ENCODE results near the gene HCRT.

DNA sequence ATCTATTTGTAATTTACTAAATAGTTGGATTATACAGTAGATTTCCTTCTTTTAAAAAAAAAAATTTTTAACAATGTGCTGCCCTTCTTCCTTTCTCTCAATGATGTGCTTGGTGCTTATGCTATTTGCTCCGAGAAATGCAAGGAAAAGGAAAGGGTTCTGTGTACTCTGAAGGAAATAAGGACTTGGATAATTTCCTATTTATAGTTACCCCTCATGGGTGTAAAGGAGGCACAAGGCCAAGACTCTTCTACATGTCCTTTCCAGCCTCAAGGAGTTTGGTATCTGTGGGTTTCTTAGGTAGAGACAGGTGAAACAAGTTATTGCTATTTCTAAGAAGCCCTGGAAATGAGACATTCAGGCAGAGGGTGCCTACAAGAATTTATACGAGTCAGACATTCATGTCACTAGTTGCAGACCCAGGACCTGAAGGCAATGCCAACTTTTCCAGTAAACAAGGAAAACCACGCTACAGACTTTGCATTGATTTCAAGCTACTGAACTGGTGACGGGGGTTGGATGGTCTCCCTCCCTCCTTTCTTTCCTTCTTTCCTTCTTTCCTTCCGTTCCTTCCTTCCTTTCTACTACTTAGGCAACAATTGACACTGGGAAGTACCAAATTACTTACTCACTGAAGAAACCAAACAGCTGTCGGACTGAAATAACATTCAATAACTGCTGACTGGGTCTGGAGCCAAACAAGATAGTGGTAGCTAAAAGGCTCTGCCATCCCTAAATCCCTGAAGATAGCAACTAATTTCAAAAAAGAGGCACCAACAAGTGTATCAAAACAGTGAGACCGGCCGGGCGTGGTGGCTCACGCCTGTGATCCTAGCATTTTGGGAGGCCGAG is 42.8 kb upstream of the HCRT start:
- TF ChIP-seq POLR2A (IDR thresholded peaks at IDR 0.05; ENCODE audit: low read depth, low read length) (no peak), POLR2AphosphoS5 (IDR thresholded peaks at IDR 0.05; ENCODE audit: low read depth, low read length) (no peak)

All from GM12891 (cell line).